Epidermal melanocyte (primary cell): ENCODE results near the gene ANAPC13.

Source experiments
- DNase-seq: peaks from one replicate; pipeline ENCODE4 v3.0.0; 2011; ENCODE audit warnings: low spot score; ENCODE audit not compliant: insufficient read length

Gene ANAPC13

GRCh38 chr3:134483195-134483900, 2.4 kb downstream of the ANAPC13 start:
- no peak for DNase-seq

DNA sequence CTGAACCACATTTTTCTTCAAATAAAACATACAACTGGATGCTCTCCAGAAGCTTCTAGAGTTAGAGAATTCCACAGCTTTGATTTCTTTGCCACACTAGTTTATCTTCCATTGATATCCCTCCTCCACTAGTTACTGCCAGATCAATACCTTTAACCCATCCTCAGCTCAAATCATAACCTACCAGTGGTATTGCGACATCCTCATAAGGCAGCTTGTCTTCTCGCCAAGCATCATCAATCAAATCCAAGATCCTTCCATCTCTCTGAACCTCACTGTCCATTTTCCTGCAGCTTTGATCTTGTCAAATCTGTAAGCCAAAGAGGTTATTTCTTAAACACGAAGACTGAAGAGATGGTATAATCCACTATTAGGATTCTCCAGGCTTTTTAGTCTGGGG, 3.2 kb downstream of the ANAPC13 start:
- DNase-seq: no peak

GRCh38 chr3:134481166-134481565, 4.6 kb downstream of the ANAPC13 start:
- no peak for DNase-seq

GRCh38 chr3:134480546-134480945, 5.2 kb downstream of the ANAPC13 start:
- no peak for DNase-seq

GRCh38 chr3:134477938-134478337, 7.8 kb downstream of the ANAPC13 start:
- no peak for DNase-seq

- DNase-seq: no peak
Observed at GRCh38 chr3:134477002-134477401, 8.8 kb downstream of the ANAPC13 start.

DNA sequence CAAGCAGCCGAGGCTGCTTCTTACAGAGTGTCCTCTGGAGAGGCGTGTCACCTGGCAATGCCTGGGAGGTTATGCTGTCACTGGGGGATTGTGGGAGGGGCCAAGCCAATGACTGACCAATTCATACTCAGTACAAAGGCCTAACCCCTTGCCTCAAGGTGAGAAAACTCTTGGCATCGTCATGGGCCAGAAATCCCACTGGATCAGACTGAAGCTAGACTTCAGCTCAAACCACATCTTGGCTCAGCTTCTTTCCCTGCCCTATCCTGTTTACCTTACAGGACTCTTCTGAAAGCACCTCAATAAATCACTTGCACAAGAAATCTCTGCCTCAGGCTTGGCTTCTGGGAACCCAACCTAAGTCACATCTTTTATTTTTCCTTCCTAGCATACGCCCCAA, 9.5 kb downstream of the ANAPC13 start:
- DNase-seq: no peak

- DNase-seq: no peak
Observed at GRCh38 chr3:134474956-134475355, 10.8 kb downstream of the ANAPC13 start.

DNA sequence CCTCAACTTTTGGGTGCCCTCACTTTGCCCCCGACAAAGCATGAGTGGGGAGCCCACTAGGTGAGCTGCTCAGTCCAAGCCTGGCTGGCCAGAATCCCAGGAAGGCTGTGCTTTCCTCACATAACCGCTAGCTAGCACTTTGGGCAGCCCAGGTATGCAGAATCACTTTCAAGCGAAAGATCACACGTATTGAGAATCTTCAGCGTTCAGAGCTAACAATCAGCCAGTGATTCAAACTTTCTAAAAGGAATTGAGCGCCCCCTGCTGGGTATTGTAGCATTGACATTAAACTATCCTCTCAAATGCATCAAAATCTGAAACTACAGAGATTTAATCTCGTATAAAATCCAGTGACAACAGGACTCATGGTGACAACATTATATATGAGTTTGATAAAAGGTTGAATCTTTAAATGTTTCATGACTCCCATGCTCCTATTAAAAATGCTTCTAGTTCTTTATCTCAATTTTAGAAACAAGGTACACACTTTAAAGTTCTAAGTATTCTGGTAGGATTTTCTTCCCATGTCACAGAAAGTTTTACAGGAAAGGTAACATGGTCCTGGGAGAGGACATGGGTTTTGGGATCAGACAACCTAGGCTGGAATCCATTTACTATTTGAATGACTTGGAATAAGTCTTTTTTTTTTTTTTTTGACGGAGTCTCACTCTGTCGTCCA, 11.8 kb downstream of the ANAPC13 start:
- DNase-seq: no peak

- DNase-seq: no peak
Observed at GRCh38 chr3:134472831-134473230, 13.0 kb downstream of the ANAPC13 start.

- DNase-seq: no peak
Observed at GRCh38 chr3:134471521-134472193, 14.1 kb downstream of the ANAPC13 start.

- no peak for DNase-seq
Observed at GRCh38 chr3:134468519-134468918, 17.3 kb downstream of the ANAPC13 start.

- no peak for DNase-seq
Observed at GRCh38 chr3:134466331-134466730, 19.5 kb downstream of the ANAPC13 start.

- no peak for DNase-seq
Observed at GRCh38 chr3:134464689-134465365, 21.0 kb downstream of the ANAPC13 start.

GRCh38 chr3:134464064-134464688, 21.6 kb downstream of the ANAPC13 start:
- DNase-seq: peak; percentile 22

- DNase-seq: no peak
Observed at GRCh38 chr3:134463676-134464063, 22.1 kb downstream of the ANAPC13 start.

- DNase-seq: peak; percentile 25
Observed at GRCh38 chr3:134462331-134462941, 23.3 kb downstream of the ANAPC13 start.

- DNase-seq: no peak
Observed at GRCh38 chr3:134460965-134461364, 24.8 kb downstream of the ANAPC13 start.

DNA sequence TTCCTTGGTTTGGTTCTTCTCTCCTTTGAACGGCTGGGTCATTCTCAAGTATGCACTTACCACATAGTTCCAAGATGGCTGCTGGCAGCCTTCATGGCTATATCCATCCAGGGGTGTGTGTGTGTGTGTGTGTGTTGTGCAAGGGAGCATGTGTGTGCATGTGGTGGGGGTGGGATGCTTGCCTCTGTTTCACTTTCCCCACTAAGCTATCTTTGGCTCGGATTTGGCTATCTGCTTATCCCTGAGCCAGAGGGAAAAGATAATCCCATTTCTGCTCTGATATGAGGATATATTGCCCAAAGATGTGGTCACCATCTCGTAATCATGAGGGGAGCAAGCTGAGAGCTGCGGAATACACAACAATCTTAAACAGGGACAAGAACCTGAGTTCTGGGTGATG, 26.2 kb downstream of the ANAPC13 start:
- DNase-seq: no peak

- no peak for DNase-seq
Observed at GRCh38 chr3:134458406-134458945, 27.3 kb downstream of the ANAPC13 start.
